NOMO-1 treated with DMSO at 0.1 percent for 48 hours (cell line): Measurements from ENCODE around the gene ILF3.

Experiments
- DNase-seq: peaks from one replicate; lab custom pipeline; 2025; ENCODE audit not compliant: unreplicated experiment; lab: John Stamatoyannopoulos, UW

ILF3 gene

DNA sequence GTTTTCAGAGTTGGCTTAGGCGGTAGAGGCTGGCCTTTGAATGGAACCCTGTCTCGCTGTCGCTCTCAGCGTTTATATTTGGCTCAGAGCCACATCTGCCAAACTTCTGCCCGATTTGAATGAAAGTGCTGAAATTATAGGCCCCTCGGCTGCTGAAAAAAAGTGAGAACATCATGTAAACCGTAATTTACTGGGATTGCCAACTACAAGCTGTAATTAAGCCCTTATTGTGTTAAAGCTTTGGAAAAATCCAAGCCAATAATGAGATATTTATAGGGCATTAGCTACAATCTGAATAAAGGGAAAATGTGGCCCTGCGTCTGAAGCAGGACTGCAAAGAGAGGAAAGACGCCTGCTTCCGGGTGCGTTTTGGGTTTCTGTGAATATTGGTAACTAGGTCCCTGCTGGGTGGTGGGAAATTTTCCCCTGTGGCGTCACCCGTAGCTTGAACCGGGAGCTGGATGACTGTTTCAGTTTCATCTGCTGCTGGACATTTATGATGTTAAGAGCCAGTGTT, 73.6 kb downstream of the ILF3 start:
- DNase-seq, result no peak

DNA sequence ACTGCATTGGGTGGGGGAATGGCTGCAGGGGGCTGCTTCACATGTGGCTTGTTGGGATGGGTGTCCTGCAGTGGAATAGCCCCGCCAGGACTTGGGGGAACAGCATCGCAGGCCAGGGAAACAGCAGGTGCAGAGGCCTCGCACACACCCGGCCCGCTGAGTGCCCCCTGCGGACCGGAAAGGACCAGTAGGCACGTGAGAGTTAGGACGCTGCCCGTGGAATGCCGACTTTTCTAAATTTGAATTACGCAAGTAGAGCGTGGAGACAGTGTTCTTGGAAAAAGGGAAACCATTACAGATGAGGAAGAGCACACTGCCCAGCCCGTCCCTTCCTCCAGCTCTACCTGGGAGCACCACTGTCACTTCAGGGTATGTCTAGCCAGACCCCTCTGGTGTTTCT, 75.3 kb downstream of the ILF3 start:
- DNase-seq, result no peak

DNA sequence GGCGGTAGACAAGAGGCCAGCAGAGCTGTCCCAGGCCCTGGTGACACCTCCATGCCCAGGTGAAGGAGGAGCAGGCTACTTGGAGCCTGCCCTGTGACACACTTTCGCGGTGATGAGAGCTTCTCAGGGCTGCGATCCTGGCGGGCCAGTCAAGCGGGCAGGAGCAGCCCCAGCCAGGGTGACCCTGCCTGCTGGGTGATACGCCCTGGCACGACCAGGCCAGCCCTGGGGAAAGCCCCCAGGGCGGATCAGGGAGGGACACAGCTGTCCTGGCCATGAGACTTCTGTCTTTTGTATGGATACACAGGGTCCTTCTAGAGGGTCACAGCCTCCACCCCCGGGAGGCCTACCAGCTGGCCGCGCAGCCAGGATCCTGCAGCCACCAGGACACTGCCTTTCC, 76.8 kb downstream of the ILF3 start:
- no peak for DNase-seq

DNA sequence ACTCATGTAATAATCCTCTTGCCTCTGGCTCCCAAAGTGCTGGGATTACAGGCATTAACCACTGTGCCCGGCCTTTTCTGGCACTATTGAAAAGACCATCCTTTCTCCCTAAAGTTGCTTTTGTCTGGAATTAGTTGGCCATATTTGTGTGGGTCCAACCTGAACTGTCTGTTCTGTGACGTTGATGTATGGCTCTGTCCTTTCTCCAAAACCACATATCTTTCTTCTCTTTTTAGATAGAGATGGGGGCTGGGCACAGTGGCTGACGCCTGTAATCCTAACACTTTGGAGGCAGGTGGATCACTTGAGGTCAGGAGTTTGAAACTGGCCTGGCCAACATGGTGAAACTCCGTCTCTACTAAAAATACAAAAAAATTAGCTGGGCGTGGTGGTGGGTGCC, 81.6 kb downstream of the ILF3 start:
- DNase-seq, result no peak

DNA sequence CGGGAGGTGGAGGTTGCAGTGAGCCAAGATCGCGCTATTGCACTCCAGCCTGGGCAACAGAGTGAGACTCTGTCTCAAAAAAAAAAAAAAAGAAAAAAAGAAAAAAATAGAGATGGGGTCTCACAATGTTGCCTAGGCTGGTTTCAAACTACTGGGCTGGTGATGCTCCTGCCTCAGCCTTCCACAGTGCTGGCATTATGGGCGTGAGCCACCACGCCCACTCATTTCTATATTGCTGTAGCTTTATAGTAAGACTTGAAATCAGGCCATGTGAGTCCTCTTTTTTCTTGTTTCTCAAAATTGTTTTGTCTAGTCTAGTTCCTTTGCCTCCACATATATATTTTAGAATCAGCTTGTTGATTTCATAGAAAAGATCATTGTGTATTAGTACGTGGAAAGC, 82.0 kb downstream of the ILF3 start:
- DNase-seq, result no peak

DNA sequence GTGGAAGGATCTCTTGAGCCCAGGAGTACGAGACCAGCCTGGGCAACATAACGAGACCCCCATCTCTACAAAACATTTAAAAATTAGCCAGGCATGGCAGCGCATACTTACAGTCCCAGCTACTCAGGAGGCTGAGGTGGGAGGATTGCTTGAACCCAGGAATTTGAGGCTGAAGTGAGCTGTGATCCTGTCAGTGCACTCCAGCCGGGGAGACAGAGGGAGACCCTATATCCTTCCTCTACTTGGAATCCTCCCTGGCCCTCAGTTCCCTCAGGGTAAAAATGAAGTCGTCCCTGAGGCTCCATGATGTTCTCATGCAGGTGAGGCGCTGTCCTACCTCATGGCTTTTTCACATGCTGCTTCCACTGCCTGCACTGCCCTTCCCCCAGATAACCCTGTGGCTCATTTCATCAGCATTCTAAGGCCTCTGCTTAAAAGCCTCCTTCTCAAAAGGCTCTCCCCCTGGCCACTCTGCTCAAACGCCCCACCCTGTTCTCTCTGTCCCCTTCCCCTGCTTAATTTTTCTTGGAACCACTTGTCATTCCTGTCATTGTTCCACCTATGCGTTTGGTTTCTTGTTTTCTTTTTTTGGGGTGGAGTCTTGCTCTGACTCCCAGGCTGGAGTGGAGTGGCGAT, 82.9 kb downstream of the ILF3 start:
- no peak for DNase-seq

DNA sequence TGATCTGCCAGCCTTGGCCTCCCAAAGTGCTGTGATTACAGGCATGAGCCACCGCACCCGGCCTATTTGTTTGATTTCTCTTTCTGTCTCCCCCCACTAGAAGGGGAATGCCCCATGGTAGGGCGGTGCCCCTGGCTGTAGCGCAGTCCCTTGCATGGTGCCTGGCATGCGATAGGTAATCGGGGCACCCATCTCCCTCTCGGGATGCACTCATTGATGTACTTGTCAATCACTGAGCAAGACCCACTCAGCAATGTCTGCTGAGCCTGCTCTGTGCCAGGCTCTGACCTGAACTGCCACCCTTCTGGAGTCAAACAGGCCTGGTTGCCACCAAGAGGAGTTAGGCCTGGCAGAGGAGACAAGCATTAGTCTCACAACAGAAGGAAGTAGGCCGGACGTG, 83.6 kb downstream of the ILF3 start:
- DNase-seq, result no peak

DNA sequence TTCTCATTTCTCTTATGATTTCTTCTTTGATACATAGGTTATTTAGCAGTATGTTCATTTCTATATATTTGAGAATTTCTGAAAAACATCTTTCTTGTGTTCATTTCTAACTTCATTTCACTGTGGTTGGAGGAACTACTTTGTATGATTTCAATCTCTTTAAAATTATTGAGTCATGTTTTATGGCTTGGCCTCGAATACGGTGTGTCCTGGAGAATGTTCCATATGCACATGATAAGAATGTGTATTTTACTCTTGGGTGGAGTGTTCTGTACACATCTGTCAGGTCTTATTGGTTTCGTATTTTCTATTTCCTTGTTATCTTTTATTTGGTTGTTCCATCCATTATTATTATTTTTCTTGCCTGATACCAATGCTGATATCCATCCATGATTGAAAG, 86.7 kb downstream of the ILF3 start:
- no peak for DNase-seq
